Measurements from ENCODE around the gene AHNAK. TPM values are rescaled to one million over a fixed set of nuclear protein-coding genes. Genes with fewer than 3 reads are reported as not detected.
"Not testable (repeated sequence)": the region's sequence is repeated elsewhere in the genome, so short reads cannot be mapped to it uniquely, and the experiment has no call there.

Gene AHNAK
- total RNA-seq, 2 donors from 2014 or later: 17.6 to 97.3 TPM

GRCh38 chr11:62559204-62559603, 12.6 kb upstream of the AHNAK start:
- no peaks in the 10 kb centered on the region for H3K9me3 Mint-ChIP-seq
- H3K36me3 Mint-ChIP-seq: peaks cover 21 to 42% of the 10 kb centered on the region in 2 donors
- no peak for DNase-seq (ENCODE audit: low spot score in 2 of 2)
- peak overlapping the region; percentile 61 to 91 for H3K27ac Mint-ChIP-seq
- no peak for ATAC-seq

GRCh38 chr11:62558669-62559068, 12.1 kb upstream of the AHNAK start:
- Mint-ChIP-seq H3K9me3 (no peaks in the 10 kb centered on the region), H3K27ac (peak overlapping the region in 1 of 2 donors; percentile 91), H3K36me3 (peaks cover 21 to 47% of the 10 kb centered on the region in 2 donors)
- no peak for DNase-seq (ENCODE audit: low spot score in 2 of 2)
- ATAC-seq: no peak

- peak; percentile 28 to 51 for ATAC-seq
- no peaks in the 10 kb centered on the region for H3K9me3 Mint-ChIP-seq
- DNase-seq (ENCODE audit: low spot score in 2 of 2): peak in 1 of 2 donors; percentile 71
- H3K36me3 Mint-ChIP-seq: peaks cover 20 to 45% of the 10 kb centered on the region in 2 donors
- H3K27ac Mint-ChIP-seq: peak overlapping the region; percentile 99
Measured at GRCh38 chr11:62556875-62557631, 10.4 kb upstream of the AHNAK start.

GRCh38 chr11:62556108-62556874, 9.7 kb upstream of the AHNAK start:
- DNase-seq (ENCODE audit: low spot score in 2 of 2) (peak; percentile 84 to 94), ATAC-seq (peak; percentile 62 to 65)
- Mint-ChIP-seq H3K27ac (peak overlapping the region; percentile 99), H3K9me3 (no peaks in the 10 kb centered on the region), H3K36me3 (peaks cover 15 to 39% of the 10 kb centered on the region in 2 donors)

- ATAC-seq: peak; percentile 38 to 46
- Mint-ChIP-seq H3K27ac (peak overlapping the region; percentile 99), H3K9me3 (no peaks in the 10 kb centered on the region), H3K36me3 (peaks cover 14 to 39% of the 10 kb centered on the region in 2 donors)
- DNase-seq (ENCODE audit: low spot score in 2 of 2): peak; percentile 70 to 79
Measured at GRCh38 chr11:62555464-62556107, 9.0 kb upstream of the AHNAK start.

- Mint-ChIP-seq H3K27ac (peak overlapping the region; percentile 99), H3K9me3 (no peaks in the 10 kb centered on the region), H3K36me3 (peaks cover 4 to 32% of the 10 kb centered on the region in 2 donors)
- ATAC-seq: no peak
- DNase-seq (ENCODE audit: low spot score in 2 of 2): no peak
Measured at GRCh38 chr11:62554387-62555167, 8.0 kb upstream of the AHNAK start.

GRCh38 chr11:62553839-62554361, 7.3 kb upstream of the AHNAK start:
- H3K27ac Mint-ChIP-seq: peak overlapping the region; percentile 99
- H3K9me3 Mint-ChIP-seq: no peaks in the 10 kb centered on the region
- no peak for ATAC-seq
- peaks cover 0 to 25% of the 10 kb centered on the region in 2 donors for H3K36me3 Mint-ChIP-seq
- no peak for DNase-seq (ENCODE audit: low spot score in 2 of 2)

GRCh38 chr11:62553080-62553838, 6.7 kb upstream of the AHNAK start:
- H3K9me3 Mint-ChIP-seq: no peaks in the 10 kb centered on the region
- ATAC-seq (peak in 1 of 2 donors; percentile 13), DNase-seq (ENCODE audit: low spot score in 2 of 2) (no peak)
- H3K36me3 Mint-ChIP-seq: peaks cover 0 to 21% of the 10 kb centered on the region in 2 donors
- peak overlapping the region; percentile 99 for H3K27ac Mint-ChIP-seq

GRCh38 chr11:62552485-62553079, 6.0 kb upstream of the AHNAK start:
- Mint-ChIP-seq H3K36me3 (peaks cover 0 to 21% of the 10 kb centered on the region in 2 donors), H3K27ac (peak overlapping the region; percentile 99), H3K9me3 (no peaks in the 10 kb centered on the region)
- DNase-seq (ENCODE audit: low spot score in 2 of 2) (no peak), ATAC-seq (no peak)

GRCh38 chr11:62550478-62550877, 3.9 kb upstream of the AHNAK start:
- peaks cover 0 to 16% of the 10 kb centered on the region in 2 donors for H3K36me3 Mint-ChIP-seq
- H3K9me3 Mint-ChIP-seq; DNase-seq (ENCODE audit: low spot score in 2 of 2); ATAC-seq: not testable (repeated sequence)
- H3K27ac Mint-ChIP-seq: peak overlapping the region; percentile 46 to 99

- ATAC-seq (no peak), DNase-seq (ENCODE audit: low spot score in 2 of 2) (no peak)
- H3K9me3 Mint-ChIP-seq: no peaks in the 10 kb centered on the region
- H3K27ac Mint-ChIP-seq: no peak overlapping the region
- H3K36me3 Mint-ChIP-seq: peaks cover 0 to 2% of the 10 kb centered on the region in 2 donors
Measured at GRCh38 chr11:62548545-62549335, 2.1 kb upstream of the AHNAK start.

- Mint-ChIP-seq H3K27ac (peak overlapping the region in 1 of 2 donors; percentile 20), H3K9me3 (no peaks in the 10 kb centered on the region)
- no peak for DNase-seq (ENCODE audit: low spot score in 2 of 2)
Measured at GRCh38 chr11:62547691-62548281, 1.2 kb upstream of the AHNAK start.

GRCh38 chr11:62546929-62547625, 471 bp upstream of the AHNAK start:
- DNase-seq (ENCODE audit: low spot score in 2 of 2): no peak
- Mint-ChIP-seq H3K36me3 (no peaks in the 10 kb centered on the region), H3K27ac (peak overlapping the region in 1 of 2 donors; percentile 20), H3K9me3 (no peaks in the 10 kb centered on the region)
- ATAC-seq: no peak

More at GRCh38 chr11:62547691-62548281, 1.2 kb upstream of the AHNAK start:
- no peaks in the 10 kb centered on the region for H3K36me3 Mint-ChIP-seq
- no peak for ATAC-seq
